Activated CD4-positive, alpha-beta T cell treated with anti-CD3 and anti-CD28 coated beads, Interleukin-2, amount 10 ng/mL, durations not matched to agents 7 days and 5 days (primary cell): ENCODE results near the gene SRL. TPM values are rescaled to one million over a fixed set of nuclear protein-coding genes. Genes with fewer than 3 reads are reported as not detected.

Experiments used
- total RNA-seq, 2 experiments: library from RNA; stranded (reverse); gene quantifications; one replicate each; pipeline ENCODE4 v1.2.3, GENCODE V29; 2021

SRL gene
- total RNA-seq, 2 experiments from 2014 or later, result not detected

Other genes with a start within 250 kb of the SRL start
- gene ADCY9, start 125.6 kb downstream of the SRL start, total RNA-seq, result 10 to 100 TPM; 10.4 to 12.4 TPM
- gene TFAP4, start 30.9 kb upstream of the SRL start, total RNA-seq, result 10 to 100 TPM; 19.3 to 19.7 TPM
- under 1 TPM; 0.12 to 0.17 TPM for gene GLIS2, start 74.0 kb upstream of the SRL start, total RNA-seq
- gene PAM16, start 109.2 kb upstream of the SRL start, total RNA-seq, result 10 to 100 TPM; 35.1 to 39.3 TPM
- not detected for gene VASN, start 129.8 kb upstream of the SRL start, total RNA-seq
- gene CORO7, start 174.5 kb upstream of the SRL start, total RNA-seq, result 100 to 1,000 TPM; 196 to 211 TPM
- 10 to 100 TPM; 51.6 to 55.0 TPM for gene DNAJA3, start 183.8 kb upstream of the SRL start, total RNA-seq
- gene NMRAL1, start 232.5 kb upstream of the SRL start, total RNA-seq, result 10 to 100 TPM; 34.0 to 35.9 TPM
- 100 to 1,000 TPM in 1 of 2 experiments, 10 to 100 TPM in 1; 86.3 to 107 TPM for gene HMOX2, start 234.3 kb upstream of the SRL start, total RNA-seq